ENCODE data around the gene EED. TPM values are rescaled to one million over a fixed set of nuclear protein-coding genes. Genes with fewer than 3 reads are reported as not detected.

Gene EED
- total and polyA plus RNA-seq, 2 donors from 2014 or later: 14.9 to 21.1 TPM

DNA sequence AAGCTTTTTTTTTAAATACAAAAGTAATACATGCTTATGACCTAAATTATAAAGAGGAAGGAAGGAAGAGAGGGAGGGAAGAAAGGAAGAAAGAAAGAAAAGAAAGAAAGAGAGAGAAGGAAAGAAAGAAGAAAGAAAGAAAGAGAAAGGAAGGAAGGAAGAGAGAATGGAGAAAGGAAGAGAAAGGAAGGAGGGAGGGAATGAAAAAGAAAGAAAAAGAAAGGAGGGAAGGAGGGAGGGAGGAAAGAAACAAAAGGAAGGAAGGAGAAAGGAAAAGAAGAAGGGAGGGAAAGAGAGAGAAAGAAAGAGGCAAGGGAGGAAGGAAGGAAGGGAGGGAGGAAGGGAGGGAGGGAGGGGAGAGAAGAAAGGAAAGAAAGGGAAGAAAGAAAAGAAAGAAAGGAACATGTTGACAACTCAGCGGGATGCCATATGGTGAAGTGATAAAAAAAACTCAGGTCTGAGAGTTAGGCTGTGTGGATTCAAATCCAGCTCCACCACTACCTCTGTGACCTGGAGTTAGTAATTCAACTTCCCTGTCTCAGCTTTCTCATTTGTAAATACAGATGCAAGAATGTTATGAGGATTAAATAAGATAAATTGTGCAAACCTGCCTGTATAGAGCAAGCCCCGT, 9.6 kb upstream of the EED start:
- Histone ChIP-seq H3K27me3 (ENCODE audit: control insufficient read depth, insufficient read depth, low read length) (no peaks in the 10 kb centered on the region), H3K27ac (ENCODE audit: low read depth in 2 of 2, low read length in 2 of 2) (no peak overlapping the region), H3K9ac (ENCODE audit: low read length in 3 of 3) (no peak overlapping the region), H3K4me3 (ENCODE audit: low read length in 3 of 3) (no peak overlapping the region), H3K4me1 (ENCODE audit: control insufficient read depth in 2 of 3, insufficient read depth in 2 of 3, low read depth in 1 of 3, low read length in 3 of 3) (no peaks in the 10 kb centered on the region), H3K36me3 (ENCODE audit: control insufficient read depth in 2 of 3, insufficient read depth in 3 of 3, low read length in 3 of 3) (no peaks in the 10 kb centered on the region), H3K9me3 (ENCODE audit: control insufficient read depth in 2 of 3, insufficient read depth in 1 of 3, low read length in 3 of 3) (no peaks in the 10 kb centered on the region)
- FAIRE-seq (no peak), DNase-seq (no peak)
- intact Hi-C loops (cut with DNase I): no loop called here
- TF ChIP-seq, protein P1, sequence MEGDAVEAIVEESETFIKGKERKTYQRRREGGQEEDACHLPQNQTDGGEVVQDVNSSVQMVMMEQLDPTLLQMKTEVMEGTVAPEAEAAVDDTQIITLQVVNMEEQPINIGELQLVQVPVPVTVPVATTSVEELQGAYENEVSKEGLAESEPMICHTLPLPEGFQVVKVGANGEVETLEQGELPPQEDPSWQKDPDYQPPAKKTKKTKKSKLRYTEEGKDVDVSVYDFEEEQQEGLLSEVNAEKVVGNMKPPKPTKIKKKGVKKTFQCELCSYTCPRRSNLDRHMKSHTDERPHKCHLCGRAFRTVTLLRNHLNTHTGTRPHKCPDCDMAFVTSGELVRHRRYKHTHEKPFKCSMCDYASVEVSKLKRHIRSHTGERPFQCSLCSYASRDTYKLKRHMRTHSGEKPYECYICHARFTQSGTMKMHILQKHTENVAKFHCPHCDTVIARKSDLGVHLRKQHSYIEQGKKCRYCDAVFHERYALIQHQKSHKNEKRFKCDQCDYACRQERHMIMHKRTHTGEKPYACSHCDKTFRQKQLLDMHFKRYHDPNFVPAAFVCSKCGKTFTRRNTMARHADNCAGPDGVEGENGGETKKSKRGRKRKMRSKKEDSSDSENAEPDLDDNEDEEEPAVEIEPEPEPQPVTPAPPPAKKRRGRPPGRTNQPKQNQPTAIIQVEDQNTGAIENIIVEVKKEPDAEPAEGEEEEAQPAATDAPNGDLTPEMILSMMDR (IDR thresholded peaks at IDR 0.05; ENCODE audit: borderline replicate concordance, extremely low read depth, insufficient read depth): no peak

DNA sequence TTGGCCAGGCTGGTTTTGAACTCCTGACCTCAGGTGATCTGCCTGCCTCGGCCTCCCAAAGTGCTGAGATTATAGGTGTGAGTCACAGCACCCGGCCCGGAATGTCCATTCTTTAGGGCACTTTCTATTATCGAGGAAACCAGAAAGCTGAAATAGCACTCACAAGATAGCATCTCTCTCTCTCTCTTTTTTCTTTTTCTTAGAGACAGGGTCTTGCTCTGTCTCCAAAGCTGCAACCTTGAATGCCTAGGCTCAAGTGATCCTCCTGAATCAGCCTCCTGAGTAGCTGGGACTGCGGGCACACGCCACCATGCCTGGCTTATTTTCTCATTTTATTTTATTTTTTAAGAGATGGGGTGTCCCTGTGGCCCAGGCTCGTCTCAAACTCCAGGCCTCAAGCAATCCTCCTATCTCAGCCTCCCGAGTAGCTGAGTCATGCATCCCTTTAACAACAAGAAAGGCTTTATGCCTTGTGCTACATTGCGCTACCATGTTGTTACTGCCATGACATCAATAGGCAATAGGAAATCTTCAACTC, 7.2 kb upstream of the EED start:
- H3K9me3 ChIP-seq (ENCODE audit: control insufficient read depth in 2 of 3, insufficient read depth in 1 of 3, low read length in 3 of 3): no peaks in the 10 kb centered on the region
- intact Hi-C loops (cut with DNase I): no loop called here
- DNase-seq: no peak

DNA sequence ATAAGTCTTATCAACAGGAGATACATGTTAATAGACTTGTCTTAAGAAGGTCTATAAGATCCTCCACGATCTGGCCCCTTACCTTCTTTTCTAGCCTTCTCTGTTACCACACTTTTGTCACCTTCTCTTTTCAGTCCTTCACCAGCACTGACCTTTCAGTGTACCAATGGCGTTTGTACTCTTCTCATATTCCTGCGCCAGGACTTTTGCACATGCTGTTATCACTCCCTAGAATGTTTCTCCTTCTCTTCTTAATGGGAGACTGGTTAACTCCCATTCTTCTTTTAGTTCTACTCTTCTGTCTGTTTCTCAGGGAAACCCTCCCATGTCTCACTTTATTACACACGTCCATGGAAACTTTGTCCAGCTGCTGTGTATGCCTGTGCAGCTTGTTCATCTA, 4.4 kb upstream of the EED start:
- Histone ChIP-seq H3K9ac (ENCODE audit: low read length in 3 of 3) (no peak overlapping the region), H3K4me3 (ENCODE audit: low read length in 3 of 3) (no peak overlapping the region), H3K36me3 (ENCODE audit: control insufficient read depth in 2 of 3, insufficient read depth in 3 of 3, low read length in 3 of 3) (no peaks in the 10 kb centered on the region), H3K4me1 (ENCODE audit: control insufficient read depth in 2 of 3, insufficient read depth in 2 of 3, low read depth in 1 of 3, low read length in 3 of 3) (peaks cover 0 to 4% (median 2%) of the 10 kb centered on the region in 3 donors), H3K9me3 (ENCODE audit: control insufficient read depth in 2 of 3, insufficient read depth in 1 of 3, low read length in 3 of 3) (no peaks in the 10 kb centered on the region), H3K27me3 (ENCODE audit: control insufficient read depth, insufficient read depth, low read length) (no peaks in the 10 kb centered on the region), H3K27ac (ENCODE audit: low read depth in 2 of 2, low read length in 2 of 2) (no peak overlapping the region)
- no peak for DNase-seq
- intact Hi-C loops (cut with DNase I): no loop called here
- no peak for FAIRE-seq
- TF ChIP-seq, protein P1 (IDR thresholded peaks at IDR 0.05; ENCODE audit: borderline replicate concordance, extremely low read depth, insufficient read depth): no peak

More for the DNA sequence above, 7.2 kb upstream of the EED start:
- Histone ChIP-seq H3K4me1 (ENCODE audit: control insufficient read depth in 2 of 3, insufficient read depth in 2 of 3, low read depth in 1 of 3, low read length in 3 of 3) (no peaks in the 10 kb centered on the region), H3K27ac (ENCODE audit: low read depth in 2 of 2, low read length in 2 of 2) (no peak overlapping the region), H3K9ac (ENCODE audit: low read length in 3 of 3) (no peak overlapping the region), H3K4me3 (ENCODE audit: low read length in 3 of 3) (no peak overlapping the region), H3K36me3 (ENCODE audit: control insufficient read depth in 2 of 3, insufficient read depth in 3 of 3, low read length in 3 of 3) (no peaks in the 10 kb centered on the region), H3K27me3 (ENCODE audit: control insufficient read depth, insufficient read depth, low read length) (no peaks in the 10 kb centered on the region)
- FAIRE-seq: no peak
- TF ChIP-seq, protein P1 (IDR thresholded peaks at IDR 0.05; ENCODE audit: borderline replicate concordance, extremely low read depth, insufficient read depth): no peak
